Measurements from ENCODE around the gene FAM151A. TPM values are rescaled to one million over a fixed set of nuclear protein-coding genes. Genes with fewer than 3 reads are reported as not detected.

The FAM151A gene
- total and polyA plus RNA-seq, 12 donors, result 0.39 to 2.9 (median 0.94) TPM; not detected in 1

DNA sequence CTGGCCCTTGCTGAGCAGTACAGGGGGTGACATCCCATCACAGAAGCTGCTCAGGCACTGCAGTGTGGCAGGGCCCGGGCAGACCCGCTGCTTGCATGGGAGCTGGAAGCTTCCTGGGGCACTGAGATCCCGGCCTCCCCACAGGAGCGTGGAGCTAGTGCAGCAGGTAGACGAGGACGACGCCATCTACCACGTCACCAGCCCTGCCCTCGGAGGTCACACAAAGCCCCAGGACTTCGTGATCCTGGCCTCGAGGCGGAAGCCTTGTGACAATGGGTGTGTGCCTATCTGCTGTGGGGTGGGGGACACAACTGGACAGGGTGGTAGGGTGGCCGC lies 16.4 kb downstream of the FAM151A start:
- Histone ChIP-seq H3K4me3 (no peak overlapping the region), H3K27ac (no peak overlapping the region), H3K36me3 (peaks cover 0 to 62% (median 8%) of the 10 kb centered on the region in 9 donors), H3K4me1 (peaks cover 0 to 5% (median 0%) of the 10 kb centered on the region in 9 donors), H3K27me3 (no peaks in the 10 kb centered on the region), H3K9me3 (no peaks in the 10 kb centered on the region)
- intact Hi-C loops (cut with DNase I), result no loop called here
- ATAC-seq, result no peak
- DNase-seq, result no peak
- WGBS, 2 donors, result 87 to 88% methylated on average over 13 of the region's 13 CpGs
- TF ChIP-seq CTCF (IDR thresholded peaks at IDR 0.05), result no peak

DNA sequence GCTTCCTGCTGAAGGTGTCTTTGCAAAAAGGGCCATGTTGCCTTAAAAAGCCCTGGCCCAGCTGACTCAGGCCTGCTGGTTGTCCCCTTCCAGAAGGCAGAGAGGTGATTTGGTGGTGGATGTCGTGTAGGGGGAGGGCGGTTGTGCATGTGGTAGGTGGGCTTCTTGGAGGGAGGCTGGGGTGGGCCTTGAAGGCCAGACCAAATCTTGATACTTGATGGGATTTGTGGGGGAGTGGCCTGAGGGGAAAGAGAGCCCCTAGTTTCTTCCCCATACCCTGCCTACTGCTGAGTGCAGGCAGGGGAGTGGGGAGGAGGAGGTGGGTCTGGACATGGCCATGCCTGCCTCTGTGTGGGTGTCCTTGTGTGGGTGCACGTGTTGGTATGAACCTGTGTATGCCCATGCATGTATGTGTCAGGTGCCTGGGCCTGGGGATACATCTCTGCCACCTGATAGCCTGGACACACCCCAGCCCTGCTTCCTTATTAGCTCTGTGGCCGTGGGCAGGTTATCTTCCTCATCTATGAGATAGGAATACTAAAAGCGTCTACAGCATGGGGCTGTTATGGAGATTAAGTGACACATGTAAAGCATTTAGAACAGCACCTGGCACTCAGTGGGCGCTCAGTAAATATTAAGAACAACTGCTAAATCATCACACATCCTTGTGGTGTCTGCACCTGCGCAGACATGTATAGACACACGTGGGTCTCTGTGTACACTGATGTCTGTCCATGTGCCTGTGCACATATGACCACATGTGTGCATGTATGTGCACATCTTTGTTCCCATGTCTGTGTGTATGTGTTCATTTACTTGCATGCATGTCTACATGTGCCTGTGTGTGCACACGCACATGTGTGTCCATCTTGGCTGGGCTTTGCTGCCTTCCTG lies 17.0 kb downstream of the FAM151A start:
- no peak for TF ChIP-seq CTCF (IDR thresholded peaks at IDR 0.05)
- no peaks in the 10 kb centered on the region for H3K27me3 ChIP-seq
- H3K27ac ChIP-seq, result no peak overlapping the region
- intact Hi-C loops (cut with DNase I), result no loop called here
- no peaks in the 10 kb centered on the region for H3K9me3 ChIP-seq
- DNase-seq (no peak), ATAC-seq (no peak)
- H3K4me1 ChIP-seq, result peaks cover 0 to 5% (median 0%) of the 10 kb centered on the region in 9 donors
- no peak overlapping the region for H3K4me3 ChIP-seq
- 73 to 81% methylated on average over 9 of the region's 9 CpGs for WGBS, 2 donors
- H3K36me3 ChIP-seq, result peaks cover 0 to 68% (median 8%) of the 10 kb centered on the region in 9 donors

- Histone ChIP-seq H3K4me3 (no peak overlapping the region), H3K9me3 (no peaks in the 10 kb centered on the region), H3K4me1 (peaks cover 0 to 10% (median 0%) of the 10 kb centered on the region in 9 donors), H3K27me3 (no peaks in the 10 kb centered on the region), H3K36me3 (peaks cover 0 to 73% (median 12%) of the 10 kb centered on the region in 9 donors), H3K27ac (no peak overlapping the region)
- intact Hi-C loops (cut with DNase I), result loop anchor here in 1 of 10 donors (2.0 kb wide), 1 partner anchor 20 kb away; no protein-coding TSS in a partner anchor
- 76 to 80% methylated on average over 13 of the region's 13 CpGs for WGBS, 2 donors
- TF ChIP-seq CTCF (IDR thresholded peaks at IDR 0.05), result no peak
- no peak for ATAC-seq
- DNase-seq, result no peak
Measured at GRCh38 chr1:54604572-54605370, 18.6 kb downstream of the FAM151A start.

GRCh38 chr1:54604051-54604450 lies 19.3 kb downstream of the FAM151A start:
- H3K4me3 ChIP-seq, result no peak overlapping the region
- H3K4me1 ChIP-seq, result peaks cover 0 to 15% (median 0%) of the 10 kb centered on the region in 9 donors
- no peaks in the 10 kb centered on the region for H3K27me3 ChIP-seq
- TF ChIP-seq CTCF (IDR thresholded peaks at IDR 0.05), result no peak
- ATAC-seq, result no peak
- intact Hi-C loops (cut with DNase I), result loop anchor here in 1 of 10 donors (2.0 kb wide), 1 partner anchor 21 kb away; no protein-coding TSS in a partner anchor
- H3K9me3 ChIP-seq, result no peaks in the 10 kb centered on the region
- H3K36me3 ChIP-seq, result peaks cover 0 to 70% (median 12%) of the 10 kb centered on the region in 9 donors
- no peak for DNase-seq
- 70 to 81% methylated on average over 7 of the region's 7 CpGs for WGBS, 2 donors
- H3K27ac ChIP-seq, result no peak overlapping the region

Measured in heart right ventricle (tissue), 16 donors.